Epithelial cell of proximal tubule (primary cell): ENCODE data around the gene C9orf43. TPM values are rescaled to one million over a fixed set of nuclear protein-coding genes. Genes with fewer than 3 reads are reported as not detected.
"Not testable (repeated sequence)": the region's sequence is repeated elsewhere in the genome, so short reads cannot be mapped to it uniquely, and the experiment has no call there.

ENCODE experiments used
- DNase-seq: peaks from one replicate; pipeline ENCODE4 v3.0.0-alpha.2; 2011; ENCODE audit warnings: low read depth
- H3K4me3 ChIP-seq: 2 replicates; pipeline ENCODE4 v1.5.1; 2011; ENCODE audit warnings: low read depth, mild to moderate bottlenecking, low read length
- total RNA-seq: library from RNA; depleted of rRNA; stranded (reverse); fragments of >200 nt; gene quantifications from 2 replicates; pipeline ENCODE4 v1.2.3, GENCODE V29; 2015
- TF ChIP-seq, protein P1 (sequence below): conservative IDR thresholded peaks from 2 replicates; pipeline ENCODE4 v1.5.1; 2012; ENCODE audit warnings: low read depth, mild to moderate bottlenecking, low read length

The C9orf43 gene, protein sequence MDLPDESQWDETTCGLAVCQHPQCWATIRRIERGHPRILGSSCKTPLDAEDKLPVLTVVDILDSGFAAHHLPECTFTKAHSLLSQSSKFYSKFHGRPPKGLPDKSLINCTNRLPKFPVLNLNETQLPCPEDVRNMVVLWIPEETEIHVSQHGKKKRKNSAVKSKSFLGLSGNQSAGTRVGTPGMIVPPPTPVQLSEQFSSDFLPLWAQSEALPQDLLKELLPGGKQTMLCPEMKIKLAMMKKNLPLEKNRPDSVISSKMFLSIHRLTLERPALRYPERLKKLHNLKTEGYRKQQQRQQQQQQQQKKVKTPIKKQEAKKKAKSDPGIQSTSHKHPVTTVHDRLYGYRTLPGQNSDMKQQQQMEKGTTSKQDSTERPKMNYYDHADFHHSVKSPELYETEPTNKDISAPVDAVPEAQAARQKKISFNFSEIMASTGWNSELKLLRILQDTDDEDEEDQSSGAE
- total RNA-seq: 0.22 TPM in 1 of 2 replicates, not detected in the other

DNA sequence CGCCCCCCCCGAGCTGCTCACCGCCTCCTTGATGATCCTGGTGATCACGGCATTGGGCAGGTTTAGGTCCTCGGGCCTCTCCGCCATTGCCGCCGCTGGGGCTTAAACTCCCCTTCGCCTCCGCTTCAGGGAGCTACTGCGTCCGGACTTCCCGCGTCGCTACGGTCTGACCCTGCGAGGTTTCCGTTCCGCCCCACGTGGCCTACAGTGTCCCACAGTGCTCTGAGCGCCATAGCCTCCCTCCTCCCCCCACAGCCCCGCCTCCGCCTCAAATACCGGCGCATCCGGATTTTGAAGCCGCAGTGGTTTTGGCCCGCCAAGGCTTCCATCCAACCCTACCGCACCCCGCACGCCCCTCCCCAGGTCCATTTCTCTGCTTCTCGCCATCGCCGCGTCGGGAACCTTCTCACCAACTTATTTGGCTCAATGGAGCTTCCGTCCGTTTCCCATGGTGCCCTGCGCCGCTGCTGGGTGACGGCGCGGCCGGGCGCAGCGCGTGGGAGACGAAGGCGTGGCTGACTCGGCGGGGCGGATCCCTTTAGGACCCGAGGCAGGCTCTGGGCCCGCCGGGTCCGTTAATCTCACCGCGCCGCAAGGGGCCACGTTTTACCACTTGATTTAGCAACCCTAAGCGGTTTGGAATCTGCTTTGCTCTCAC lies at the start of gene C9orf43, which contains the start of gene POLE3:
C9orf43 (plus strand) TSS at position 541 of the 658 bp plus-strand sequence. CDS start 2,747 bp downstream, outside the sequence.
POLE3 (minus strand) TSS at position 469 of the 658 bp plus-strand sequence; CDS start at position 87, 382 bp downstream.
- TF ChIP-seq, protein P1, sequence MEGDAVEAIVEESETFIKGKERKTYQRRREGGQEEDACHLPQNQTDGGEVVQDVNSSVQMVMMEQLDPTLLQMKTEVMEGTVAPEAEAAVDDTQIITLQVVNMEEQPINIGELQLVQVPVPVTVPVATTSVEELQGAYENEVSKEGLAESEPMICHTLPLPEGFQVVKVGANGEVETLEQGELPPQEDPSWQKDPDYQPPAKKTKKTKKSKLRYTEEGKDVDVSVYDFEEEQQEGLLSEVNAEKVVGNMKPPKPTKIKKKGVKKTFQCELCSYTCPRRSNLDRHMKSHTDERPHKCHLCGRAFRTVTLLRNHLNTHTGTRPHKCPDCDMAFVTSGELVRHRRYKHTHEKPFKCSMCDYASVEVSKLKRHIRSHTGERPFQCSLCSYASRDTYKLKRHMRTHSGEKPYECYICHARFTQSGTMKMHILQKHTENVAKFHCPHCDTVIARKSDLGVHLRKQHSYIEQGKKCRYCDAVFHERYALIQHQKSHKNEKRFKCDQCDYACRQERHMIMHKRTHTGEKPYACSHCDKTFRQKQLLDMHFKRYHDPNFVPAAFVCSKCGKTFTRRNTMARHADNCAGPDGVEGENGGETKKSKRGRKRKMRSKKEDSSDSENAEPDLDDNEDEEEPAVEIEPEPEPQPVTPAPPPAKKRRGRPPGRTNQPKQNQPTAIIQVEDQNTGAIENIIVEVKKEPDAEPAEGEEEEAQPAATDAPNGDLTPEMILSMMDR: peak; percentile 1
- H3K4me3 ChIP-seq: peak within 1 kb of the TSS; percentile 84
- DNase-seq: peak; percentile 56

GRCh38 chr9:113361304-113362018 lies 49.1 kb upstream of the C9orf43 start:
- no peak for DNase-seq
- no peak overlapping the region for H3K4me3 ChIP-seq
- TF ChIP-seq, protein P1: no peak

DNA sequence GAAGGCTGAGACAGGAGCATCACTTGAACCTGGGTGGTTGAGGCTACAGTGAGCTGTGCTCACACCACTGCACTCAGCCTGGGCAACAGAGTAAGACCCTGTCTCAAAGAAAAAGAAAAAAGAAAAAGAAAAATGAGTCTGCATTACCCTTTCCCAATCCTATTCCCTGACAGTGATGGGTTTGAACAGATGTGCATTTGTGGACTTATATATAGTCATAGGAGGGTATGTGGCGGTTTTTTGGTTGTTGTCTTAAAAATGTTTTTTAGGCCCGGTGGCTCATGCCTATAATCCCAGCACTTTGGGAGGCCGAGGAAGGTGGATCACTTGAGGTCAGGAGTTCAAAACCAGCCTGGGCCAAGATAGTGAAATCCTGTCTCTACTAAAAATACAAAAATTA lies 47.2 kb upstream of the C9orf43 start:
- H3K4me3 ChIP-seq: no peak overlapping the region
- DNase-seq: no peak
- TF ChIP-seq, protein P1: no peak

GRCh38 chr9:113364951-113365350 lies 45.6 kb upstream of the C9orf43 start:
- TF ChIP-seq, protein P1: no peak
- H3K4me3 ChIP-seq: no peak overlapping the region
- DNase-seq: no peak

DNA sequence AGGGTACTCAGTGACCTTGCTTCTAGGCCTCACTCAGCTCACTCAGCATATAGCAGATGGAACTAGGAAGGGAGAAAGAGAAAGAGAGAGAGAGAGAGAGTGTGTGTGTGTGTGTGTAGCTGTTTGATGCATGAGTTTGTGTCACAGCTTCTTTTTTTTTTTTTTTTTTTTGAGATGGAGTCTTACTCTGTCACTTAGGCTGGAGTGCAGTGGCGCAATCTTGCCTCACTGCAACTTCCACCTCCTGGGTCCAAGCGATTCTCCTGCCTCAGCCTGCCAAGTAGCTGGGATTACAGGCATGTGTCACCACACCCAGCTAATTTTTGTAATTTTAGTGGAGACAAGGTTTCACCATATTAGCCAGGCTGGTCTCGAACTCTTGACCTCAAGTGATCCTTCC lies 44.9 kb upstream of the C9orf43 start:
- not testable (repeated sequence) for H3K4me3 ChIP-seq, DNase-seq

GRCh38 chr9:113368348-113368981 lies 42.1 kb upstream of the C9orf43 start:
- DNase-seq: no peak
- no peak overlapping the region for H3K4me3 ChIP-seq
- TF ChIP-seq, protein P1: no peak
